Lung (tissue), 12 donors: Measurements from ENCODE around the gene ALK. TPM values are rescaled to one million over a fixed set of nuclear protein-coding genes. Genes with fewer than 3 reads are reported as not detected.

ENCODE experiments used
- ATAC-seq: fragments of 200-7000 bp; cut with Tn5 transposase; one replicate; pipeline ENCODE4 v1.9.1; 2020; ENCODE audit warnings: moderate number of reproducible peaks; ENCODE audit not compliant: insufficient read depth, low FRiP score
- DNase-seq, 3 donors: peaks; one replicate each; pipeline ENCODE4 v3.0.0-alpha.2; 2013 to 2017
- H3K27ac ChIP-seq, 2 donors: one replicate each; pipeline ENCODE4 v1.5.1; 2013; ENCODE audit warnings: mild to moderate bottlenecking in 2 of 2, moderate library complexity in 2 of 2, control low read depth in 1 of 2, inconsistent platforms in 1 of 2, low read depth in 1 of 2, low read length in 1 of 2
- H3K27me3 ChIP-seq, 3 donors: one replicate each; pipeline ENCODE4 v1.5.1; 2013; ENCODE audit warnings: low read length in 2 of 3; ENCODE audit not compliant: control insufficient read depth in 3 of 3, insufficient read depth in 3 of 3
- H3K36me3 ChIP-seq, 4 donors: one replicate each; pipeline ENCODE4 v1.5.1; 2013; ENCODE audit warnings: low read length in 4 of 4, mild to moderate bottlenecking in 1 of 4, moderate library complexity in 1 of 4; ENCODE audit not compliant: control insufficient read depth in 4 of 4, insufficient read depth in 4 of 4
- H3K4me1 ChIP-seq, 5 donors: one replicate each; pipeline ENCODE4 v1.5.1; 2013; ENCODE audit warnings: low read length in 5 of 5, mild to moderate bottlenecking in 2 of 5, moderate library complexity in 1 of 5; ENCODE audit not compliant: control insufficient read depth in 5 of 5, insufficient read depth in 5 of 5
- H3K4me3 ChIP-seq: one replicate; pipeline ENCODE4 v1.5.1; 2013; ENCODE audit warnings: mild to moderate bottlenecking, control low read depth, moderate library complexity
- H3K9ac ChIP-seq, 2 donors: one replicate each; pipeline ENCODE4 v1.5.1; 2013; ENCODE audit warnings: low read length in 2 of 2, control low read depth in 1 of 2; ENCODE audit not compliant: insufficient read depth in 1 of 2
- H3K9me3 ChIP-seq, 4 donors: one replicate each; pipeline ENCODE4 v1.5.1; 2013; ENCODE audit warnings: low read length in 3 of 4, mild to moderate bottlenecking in 1 of 4, moderate library complexity in 1 of 4; ENCODE audit not compliant: control insufficient read depth in 4 of 4, insufficient read depth in 3 of 4
- WGBS, 2 donors: extraction: QIAGEN DNeasy Blood & Tissue Kit; methylation state at CpG; one replicate each; pipeline ENCODE4 v1.1.7; 2013; 5-methylcytosine and 5-hydroxymethylcytosine counted together
- polyA plus RNA-seq, 2 donors: library from polyadenylated mRNA; stranded (reverse); fragments of 200-250 nt; gene quantifications; one replicate each; pipeline ENCODE4 v1.2.1, GENCODE V29; 2013
- total RNA-seq, 2 donors: library from RNA; depleted of rRNA in 1 of 2; stranded (reverse); fragments of >200 nt in 1 of 2; gene quantifications; one replicate each; pipeline ENCODE4 v1.2.1, GENCODE V29; 2014 to 2021
- TF ChIP-seq, protein P1 (sequence below): IDR thresholded peaks from 2 replicates; pipeline ENCODE4 v1.5.1; 2012; ENCODE audit warnings: mild to moderate bottlenecking; ENCODE audit errors: control extremely low read depth, extremely low read depth
- donor health status: control.
- donor health status: control.
- donor health status: Bipolar disorder and iron deficiency.
- donor health status: healthy.
- donor health status: DM: yes; HTN: yes; CAD: no.

The ALK gene
- total and polyA plus RNA-seq, 4 donors, result 0.09 to 0.25 (median 0.10) TPM; not detected in 1

DNA sequence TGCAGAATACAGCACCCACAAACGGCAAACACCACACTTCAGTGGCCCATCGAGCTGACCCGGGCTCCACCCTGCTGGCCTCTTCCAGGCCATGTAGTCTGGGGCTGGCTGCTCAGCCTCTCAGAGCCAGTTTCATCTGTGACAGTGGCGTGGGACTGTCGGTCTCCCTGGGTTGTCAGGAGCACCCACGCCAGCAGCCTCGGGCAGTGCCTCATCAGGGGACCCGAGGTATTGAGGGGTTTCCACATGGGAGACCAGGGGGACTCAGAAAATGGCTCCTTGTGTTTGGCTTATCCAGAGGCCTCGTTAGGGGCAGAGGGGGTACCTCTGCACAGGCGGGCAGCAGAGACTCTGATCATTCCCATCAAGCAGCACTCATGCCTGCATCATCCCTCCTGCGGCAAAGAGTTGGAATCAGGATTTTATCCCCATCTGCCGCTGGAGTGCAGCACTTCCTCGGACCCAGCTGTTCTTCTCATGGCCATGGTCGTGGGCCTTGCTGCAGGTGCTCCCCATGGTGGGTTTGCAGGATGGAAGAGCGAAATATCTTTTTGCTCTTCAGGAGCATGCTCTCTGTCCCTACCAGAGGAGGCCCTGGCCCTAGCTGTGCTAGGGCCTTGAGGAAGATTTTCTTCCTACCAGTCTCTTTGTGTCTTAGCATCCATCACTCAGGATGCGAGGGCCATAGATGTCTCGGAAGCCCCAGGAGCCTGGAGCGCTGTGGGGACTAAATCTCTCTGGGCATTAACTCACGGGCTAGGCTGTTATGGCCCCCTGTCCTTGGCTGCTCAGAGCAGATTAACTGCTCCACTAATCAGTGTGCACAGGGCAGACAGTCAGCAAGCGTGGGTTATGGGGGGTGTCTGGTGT lies 705.4 kb downstream of the ALK start:
- TF ChIP-seq, protein P1, sequence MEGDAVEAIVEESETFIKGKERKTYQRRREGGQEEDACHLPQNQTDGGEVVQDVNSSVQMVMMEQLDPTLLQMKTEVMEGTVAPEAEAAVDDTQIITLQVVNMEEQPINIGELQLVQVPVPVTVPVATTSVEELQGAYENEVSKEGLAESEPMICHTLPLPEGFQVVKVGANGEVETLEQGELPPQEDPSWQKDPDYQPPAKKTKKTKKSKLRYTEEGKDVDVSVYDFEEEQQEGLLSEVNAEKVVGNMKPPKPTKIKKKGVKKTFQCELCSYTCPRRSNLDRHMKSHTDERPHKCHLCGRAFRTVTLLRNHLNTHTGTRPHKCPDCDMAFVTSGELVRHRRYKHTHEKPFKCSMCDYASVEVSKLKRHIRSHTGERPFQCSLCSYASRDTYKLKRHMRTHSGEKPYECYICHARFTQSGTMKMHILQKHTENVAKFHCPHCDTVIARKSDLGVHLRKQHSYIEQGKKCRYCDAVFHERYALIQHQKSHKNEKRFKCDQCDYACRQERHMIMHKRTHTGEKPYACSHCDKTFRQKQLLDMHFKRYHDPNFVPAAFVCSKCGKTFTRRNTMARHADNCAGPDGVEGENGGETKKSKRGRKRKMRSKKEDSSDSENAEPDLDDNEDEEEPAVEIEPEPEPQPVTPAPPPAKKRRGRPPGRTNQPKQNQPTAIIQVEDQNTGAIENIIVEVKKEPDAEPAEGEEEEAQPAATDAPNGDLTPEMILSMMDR, result no peak
- Histone ChIP-seq H3K27ac (no peak overlapping the region), H3K36me3 (no peaks in the 10 kb centered on the region), H3K27me3 (no peaks in the 10 kb centered on the region), H3K9me3 (no peaks in the 10 kb centered on the region), H3K9ac (no peak overlapping the region), H3K4me3 (no peak overlapping the region), H3K4me1 (peaks cover 0 to 4% (median 0%) of the 10 kb centered on the region in 5 donors)
- ATAC-seq (no peak), DNase-seq (no peak)
- WGBS, 2 donors, result 85 to 89% methylated on average over 20 of the region's 20 CpGs

DNA sequence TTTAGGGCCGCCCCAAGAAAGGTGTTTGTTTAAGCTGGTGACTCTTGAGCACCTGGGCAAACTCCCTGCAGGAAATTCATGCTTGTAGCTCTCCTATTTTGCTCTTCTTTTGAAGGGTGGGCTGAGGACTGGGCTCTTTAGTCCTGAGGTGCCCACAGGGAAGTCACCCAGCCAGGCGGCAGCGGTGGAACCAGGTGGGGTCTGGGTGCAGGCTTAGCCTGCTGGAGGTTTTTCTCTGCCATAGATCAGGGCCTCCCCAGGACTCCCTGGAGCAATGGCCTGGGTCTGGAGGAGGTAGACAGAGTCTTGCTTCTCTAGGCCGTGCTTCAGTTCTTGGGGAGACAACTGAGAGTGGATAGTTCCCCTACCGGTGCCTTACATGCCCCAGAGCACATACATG lies 706.3 kb downstream of the ALK start:
- Histone ChIP-seq H3K27me3 (no peaks in the 10 kb centered on the region), H3K36me3 (no peaks in the 10 kb centered on the region), H3K9me3 (no peaks in the 10 kb centered on the region), H3K4me3 (no peak overlapping the region), H3K27ac (no peak overlapping the region), H3K9ac (no peak overlapping the region), H3K4me1 (peaks cover 0 to 4% (median 0%) of the 10 kb centered on the region in 5 donors)
- ATAC-seq (no peak), DNase-seq (peak in 1 of 3 donors; percentile 6)
- WGBS, 2 donors, result 84 to 90% methylated on average over 5 of the region's 5 CpGs
- TF ChIP-seq, protein P1, result no peak

DNA sequence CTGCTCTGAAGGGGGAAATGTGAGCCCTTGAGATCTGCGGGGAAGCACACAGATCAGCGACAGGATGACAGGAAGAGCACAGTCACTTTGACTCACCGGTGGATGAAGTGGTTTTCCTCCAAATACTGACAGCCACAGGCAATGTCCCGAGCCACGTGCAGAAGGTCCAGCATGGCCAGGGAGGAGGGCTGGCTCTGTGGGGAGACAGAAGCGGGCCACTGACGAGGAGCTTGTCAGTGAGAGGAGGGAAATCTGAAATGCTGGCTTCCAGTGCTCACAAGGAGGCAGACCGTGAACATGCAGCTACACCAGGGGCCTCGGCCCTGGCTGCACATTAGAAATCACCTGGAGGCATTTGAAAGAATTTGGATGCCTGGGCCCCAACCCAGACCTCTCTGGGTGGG lies 707.5 kb downstream of the ALK start:
- no peak overlapping the region for H3K27ac ChIP-seq
- H3K36me3 ChIP-seq, result no peaks in the 10 kb centered on the region
- TF ChIP-seq, protein P1, result no peak
- ATAC-seq (no peak), DNase-seq (no peak)
- no peaks in the 10 kb centered on the region for H3K9me3 ChIP-seq
- no peak overlapping the region for H3K9ac ChIP-seq
- H3K4me1 ChIP-seq, result peaks cover 0 to 4% (median 0%) of the 10 kb centered on the region in 5 donors
- 34 to 36% methylated on average over 9 of the region's 9 CpGs for WGBS, 2 donors
- no peaks in the 10 kb centered on the region for H3K27me3 ChIP-seq
- H3K4me3 ChIP-seq, result no peak overlapping the region
